HG03097 (cell line): ENCODE results near the gene PRIM2.
"Not testable (repeated sequence)": the region's sequence is repeated elsewhere in the genome, so short reads cannot be mapped to it uniquely, and the experiment has no call there.

Experiments
- ATAC-seq: cut with Tn5 transposase; IDR thresholded peaks from one replicate; pipeline ENCODE4 v1.9.1; 2021; ENCODE audit not compliant: unreplicated experiment, low FRiP score

Gene PRIM2

GRCh38 chr6:57572844-57573243 lies 255.4 kb downstream of the PRIM2 start:
- ATAC-seq = not testable (repeated sequence)

- not testable (repeated sequence) for ATAC-seq
Observed at GRCh38 chr6:57577023-57577422, 259.6 kb downstream of the PRIM2 start.

GRCh38 chr6:57579489-57579888 lies 262.1 kb downstream of the PRIM2 start:
- not testable (repeated sequence) for ATAC-seq

- not testable (repeated sequence) for ATAC-seq
Observed at GRCh38 chr6:57581586-57581985, 264.2 kb downstream of the PRIM2 start.

- ATAC-seq = not testable (repeated sequence)
Observed at GRCh38 chr6:57601105-57601504, 283.7 kb downstream of the PRIM2 start.

- not testable (repeated sequence) for ATAC-seq
Observed at GRCh38 chr6:57605303-57605702, 287.9 kb downstream of the PRIM2 start.

- ATAC-seq = not testable (repeated sequence)
Observed at GRCh38 chr6:57606331-57606730, 288.9 kb downstream of the PRIM2 start.

GRCh38 chr6:57610612-57611011 lies 293.2 kb downstream of the PRIM2 start:
- ATAC-seq = not testable (repeated sequence)

GRCh38 chr6:57618959-57619358 lies 301.5 kb downstream of the PRIM2 start:
- ATAC-seq = not testable (repeated sequence)

GRCh38 chr6:57631773-57632172 lies 314.3 kb downstream of the PRIM2 start:
- not testable (repeated sequence) for ATAC-seq

GRCh38 chr6:57658526-57658925 lies 341.1 kb downstream of the PRIM2 start:
- not testable (repeated sequence) for ATAC-seq

GRCh38 chr6:57659794-57660193 lies 342.4 kb downstream of the PRIM2 start:
- ATAC-seq = not testable (repeated sequence)

- peak; percentile 75 for ATAC-seq
Observed at GRCh38 chr6:57660940-57661339, 343.5 kb downstream of the PRIM2 start.

- ATAC-seq = not testable (repeated sequence)
Observed at GRCh38 chr6:57668108-57668507, 350.7 kb downstream of the PRIM2 start.

- not testable (repeated sequence) for ATAC-seq
Observed at GRCh38 chr6:57671237-57671636, 353.8 kb downstream of the PRIM2 start.

GRCh38 chr6:57671937-57672627 lies 354.7 kb downstream of the PRIM2 start:
- not testable (repeated sequence) for ATAC-seq

GRCh38 chr6:57673281-57673680 lies 355.9 kb downstream of the PRIM2 start:
- not testable (repeated sequence) for ATAC-seq

- ATAC-seq = not testable (repeated sequence)
Observed at GRCh38 chr6:57675386-57675785, 358.0 kb downstream of the PRIM2 start.

- not testable (repeated sequence) for ATAC-seq
Observed at GRCh38 chr6:57696382-57696781, 379.0 kb downstream of the PRIM2 start.
